Nephron (organoid): ENCODE measurements around the gene C1orf159.
A peak's percentile ranks its signal among the peaks of the same experiment; 100 is the strongest.

Experiments
- H3K27ac Mint-ChIP-seq, 3 experiments: 2 replicates each; pipeline ENCODE4 v1.8.0; 2020; ENCODE audit warnings: mixed read lengths in 3 of 3, mild to moderate bottlenecking in 2 of 3, moderate library complexity in 1 of 3
- H3K27me3 Mint-ChIP-seq: 2 replicates; pipeline ENCODE4 v1.8.0; 2021; ENCODE audit warnings: low read depth, mild to moderate bottlenecking, moderate library complexity, mixed read lengths
- H3K36me3 Mint-ChIP-seq: 2 replicates; pipeline ENCODE4 v1.8.0; 2020; ENCODE audit warnings: low read depth, mixed read lengths
- H3K4me1 Mint-ChIP-seq: 2 replicates; pipeline ENCODE4 v1.8.0; 2020; ENCODE audit warnings: mixed read lengths
- H3K4me3 Mint-ChIP-seq, 3 experiments: 2 replicates each; pipeline ENCODE4 v1.8.0; 2020; ENCODE audit warnings: mild to moderate bottlenecking in 3 of 3, mixed read lengths in 3 of 3, moderate library complexity in 2 of 3
- H3K9me3 Mint-ChIP-seq: 2 replicates; pipeline ENCODE4 v1.8.0; 2020; ENCODE audit warnings: mixed read lengths
- TF ChIP-seq, protein P1 (sequence below), 3 experiments: fragments of 200-600 bp; sonication (generic); IDR thresholded peaks; one replicate each; pipeline ENCODE4 v1.5.0; 2021; ENCODE audit warnings: antibody characterized with exemption in 3 of 3; ENCODE audit not compliant: unreplicated experiment in 3 of 3

The C1orf159 gene

DNA sequence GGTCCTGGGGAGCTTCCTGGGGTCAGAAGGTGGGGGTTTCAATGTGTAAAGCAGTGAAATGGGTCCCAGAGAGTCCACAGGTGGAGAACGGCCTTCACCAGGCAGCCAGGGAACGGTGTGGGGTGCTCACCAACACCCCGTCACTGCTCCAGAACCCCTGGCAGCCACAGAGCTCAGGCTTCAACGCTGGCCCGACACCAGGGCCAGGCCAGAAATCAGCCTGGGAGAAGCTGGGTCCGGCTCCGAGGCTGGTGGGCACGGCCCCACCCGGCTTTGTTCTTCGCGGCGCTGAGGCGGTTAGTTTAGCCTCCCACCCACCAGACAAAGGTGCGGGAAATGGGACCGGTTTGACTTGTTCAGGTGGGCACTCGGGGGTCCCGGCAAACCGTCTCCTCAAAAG lies 24.8 kb upstream of the C1orf159 start:
- Mint-ChIP-seq H3K27ac (no peak overlapping the region), H3K4me3 (no peak overlapping the region), H3K9me3 (no peaks in the 10 kb centered on the region), H3K4me1 (peaks cover under 1% of the 10 kb centered on the region), H3K36me3 (no peaks in the 10 kb centered on the region), H3K27me3 (peaks cover 15% of the 10 kb centered on the region)
- TF ChIP-seq, protein P1, sequence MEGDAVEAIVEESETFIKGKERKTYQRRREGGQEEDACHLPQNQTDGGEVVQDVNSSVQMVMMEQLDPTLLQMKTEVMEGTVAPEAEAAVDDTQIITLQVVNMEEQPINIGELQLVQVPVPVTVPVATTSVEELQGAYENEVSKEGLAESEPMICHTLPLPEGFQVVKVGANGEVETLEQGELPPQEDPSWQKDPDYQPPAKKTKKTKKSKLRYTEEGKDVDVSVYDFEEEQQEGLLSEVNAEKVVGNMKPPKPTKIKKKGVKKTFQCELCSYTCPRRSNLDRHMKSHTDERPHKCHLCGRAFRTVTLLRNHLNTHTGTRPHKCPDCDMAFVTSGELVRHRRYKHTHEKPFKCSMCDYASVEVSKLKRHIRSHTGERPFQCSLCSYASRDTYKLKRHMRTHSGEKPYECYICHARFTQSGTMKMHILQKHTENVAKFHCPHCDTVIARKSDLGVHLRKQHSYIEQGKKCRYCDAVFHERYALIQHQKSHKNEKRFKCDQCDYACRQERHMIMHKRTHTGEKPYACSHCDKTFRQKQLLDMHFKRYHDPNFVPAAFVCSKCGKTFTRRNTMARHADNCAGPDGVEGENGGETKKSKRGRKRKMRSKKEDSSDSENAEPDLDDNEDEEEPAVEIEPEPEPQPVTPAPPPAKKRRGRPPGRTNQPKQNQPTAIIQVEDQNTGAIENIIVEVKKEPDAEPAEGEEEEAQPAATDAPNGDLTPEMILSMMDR (IDR thresholded peaks at IDR 0.05; ENCODE audit: unreplicated experiment in 3 of 3): no peak

DNA sequence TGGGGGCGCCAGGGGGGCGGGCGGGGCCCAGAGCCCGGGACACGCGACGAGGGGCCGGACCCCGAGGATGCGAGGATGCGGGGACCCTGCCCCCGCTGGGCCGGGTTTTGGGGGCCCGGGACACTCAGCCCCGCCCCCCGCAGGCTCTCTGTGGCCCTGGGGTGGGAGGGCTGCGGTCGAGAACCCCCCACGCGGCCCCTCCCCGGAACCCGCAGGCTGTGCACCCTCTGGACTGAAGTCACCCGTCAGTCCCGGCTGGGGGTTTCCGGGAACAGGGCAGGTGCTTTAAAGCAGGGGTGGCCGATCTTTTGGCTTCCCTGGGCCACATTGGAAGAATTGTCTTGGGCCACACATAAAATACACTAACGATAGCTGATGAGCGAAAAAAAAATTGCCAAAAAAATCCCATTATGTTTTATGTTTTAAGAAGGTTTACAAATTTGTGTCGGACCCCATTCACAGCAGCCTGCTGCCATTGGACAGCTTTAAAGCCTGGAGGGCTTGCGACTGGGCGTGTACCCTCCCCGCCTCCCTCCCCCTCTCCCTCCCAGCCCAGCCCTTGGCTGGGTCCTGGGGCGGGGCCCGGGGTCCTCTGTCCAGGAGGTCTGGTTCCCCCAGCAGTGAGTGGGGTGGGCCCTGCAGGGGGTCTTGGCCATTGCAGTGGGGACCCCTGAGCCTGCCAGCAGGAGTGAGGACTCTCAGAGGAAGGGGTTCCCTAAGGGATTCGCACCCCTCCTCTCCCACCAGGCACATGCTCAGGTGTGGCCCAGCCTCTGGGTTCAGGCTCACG lies 21.6 kb upstream of the C1orf159 start:
- TF ChIP-seq, protein P1 (IDR thresholded peaks at IDR 0.05; ENCODE audit: unreplicated experiment in 3 of 3): no peak
- H3K36me3 Mint-ChIP-seq: no peaks in the 10 kb centered on the region
- peaks cover 16% of the 10 kb centered on the region for H3K4me1 Mint-ChIP-seq
- H3K9me3 Mint-ChIP-seq: no peaks in the 10 kb centered on the region
- peak overlapping the region in 2 of 3 experiments; percentile 28 to 47 for H3K4me3 Mint-ChIP-seq
- peak overlapping the region in 1 of 3 experiments; percentile 72 for H3K27ac Mint-ChIP-seq
- H3K27me3 Mint-ChIP-seq: peaks cover 21% of the 10 kb centered on the region

DNA sequence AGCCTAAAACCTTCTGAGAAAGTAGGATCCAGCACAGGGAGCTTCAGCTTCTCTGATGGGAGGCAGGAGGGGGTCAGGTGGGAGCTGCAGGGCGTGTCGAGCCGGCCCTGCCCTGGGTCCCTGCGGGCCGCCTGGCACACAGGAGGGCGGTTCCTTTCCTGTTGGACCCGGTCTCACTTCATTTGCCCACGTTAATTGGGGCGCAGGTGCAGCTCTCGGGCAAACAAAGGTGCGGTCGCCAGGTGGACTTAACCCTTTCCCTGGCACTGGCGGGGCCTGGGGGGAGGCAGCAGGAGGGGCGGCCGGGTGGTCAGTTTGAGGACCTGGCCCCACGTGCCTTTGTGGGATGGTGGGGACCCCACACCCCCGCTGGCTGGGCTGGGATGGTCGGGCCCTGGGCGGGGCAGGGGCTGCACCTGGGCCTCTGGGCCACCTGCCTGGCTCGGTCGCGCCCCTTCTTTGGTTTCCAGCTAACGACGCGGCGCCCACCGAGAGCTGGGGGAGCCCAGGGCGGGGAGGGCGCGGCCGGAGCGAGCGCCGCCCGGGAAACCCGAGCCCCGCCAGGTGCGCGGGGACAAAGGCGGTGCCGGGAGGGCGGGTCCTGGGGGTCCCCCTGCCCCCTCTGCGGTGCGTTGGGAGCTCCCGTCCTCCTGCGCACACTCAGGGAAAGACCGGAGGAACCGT lies 20.8 kb upstream of the C1orf159 start:
- TF ChIP-seq, protein P1 (IDR thresholded peaks at IDR 0.05; ENCODE audit: unreplicated experiment in 3 of 3): no peak
- H3K36me3 Mint-ChIP-seq: no peaks in the 10 kb centered on the region
- H3K4me1 Mint-ChIP-seq: peaks cover 21% of the 10 kb centered on the region
- peak overlapping the region in 2 of 3 experiments; percentile 56 to 80 for H3K27ac Mint-ChIP-seq
- H3K4me3 Mint-ChIP-seq: no peak overlapping the region
- peaks cover 21% of the 10 kb centered on the region for H3K27me3 Mint-ChIP-seq
- no peaks in the 10 kb centered on the region for H3K9me3 Mint-ChIP-seq

DNA sequence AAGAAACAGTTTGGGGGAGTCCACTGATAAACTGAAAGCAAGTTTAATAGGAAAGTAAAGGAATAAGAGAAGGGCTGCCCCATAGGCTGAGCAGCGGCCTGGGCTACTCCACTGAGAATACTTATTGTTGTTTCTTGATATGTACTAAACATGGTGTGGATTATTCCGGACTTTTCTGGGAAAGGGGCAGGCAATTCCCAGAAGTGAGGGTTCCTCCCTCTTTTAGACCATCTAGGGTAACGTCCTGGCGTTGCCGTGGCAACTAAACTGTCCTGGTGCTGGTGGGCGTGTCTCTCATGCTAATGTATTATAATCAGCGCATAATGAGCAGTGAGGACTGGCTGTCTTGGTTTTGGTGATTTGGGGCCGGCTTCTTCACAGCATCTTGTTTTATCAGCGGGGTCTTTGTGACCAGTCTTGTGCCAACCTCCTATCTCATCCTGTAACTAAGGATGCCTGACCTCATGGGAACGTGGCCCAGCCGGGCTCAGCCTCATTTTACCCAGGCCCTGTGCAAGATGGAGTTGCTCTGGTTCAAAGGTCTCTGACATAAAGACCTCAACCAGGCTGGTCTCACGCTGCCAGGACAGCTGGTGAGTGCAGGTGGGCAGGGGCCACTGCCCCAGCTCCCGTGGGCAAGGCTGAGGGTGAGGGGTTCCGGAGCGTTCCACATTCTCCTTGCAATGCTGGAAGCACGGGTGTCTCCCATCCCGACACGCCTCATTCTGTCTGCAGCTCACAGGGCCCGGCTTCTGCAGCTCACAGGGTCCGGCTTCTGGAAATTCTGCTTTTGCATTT lies 19.6 kb upstream of the C1orf159 start:
- TF ChIP-seq, protein P1 (IDR thresholded peaks at IDR 0.05; ENCODE audit: unreplicated experiment in 3 of 3): no peak
- Mint-ChIP-seq H3K9me3 (no peaks in the 10 kb centered on the region), H3K4me1 (peaks cover 31% of the 10 kb centered on the region), H3K27me3 (peaks cover 21% of the 10 kb centered on the region), H3K36me3 (no peaks in the 10 kb centered on the region), H3K4me3 (peak overlapping the region in 1 of 3 experiments; percentile 13), H3K27ac (peak overlapping the region; percentile 76 to 94 (median 93))

DNA sequence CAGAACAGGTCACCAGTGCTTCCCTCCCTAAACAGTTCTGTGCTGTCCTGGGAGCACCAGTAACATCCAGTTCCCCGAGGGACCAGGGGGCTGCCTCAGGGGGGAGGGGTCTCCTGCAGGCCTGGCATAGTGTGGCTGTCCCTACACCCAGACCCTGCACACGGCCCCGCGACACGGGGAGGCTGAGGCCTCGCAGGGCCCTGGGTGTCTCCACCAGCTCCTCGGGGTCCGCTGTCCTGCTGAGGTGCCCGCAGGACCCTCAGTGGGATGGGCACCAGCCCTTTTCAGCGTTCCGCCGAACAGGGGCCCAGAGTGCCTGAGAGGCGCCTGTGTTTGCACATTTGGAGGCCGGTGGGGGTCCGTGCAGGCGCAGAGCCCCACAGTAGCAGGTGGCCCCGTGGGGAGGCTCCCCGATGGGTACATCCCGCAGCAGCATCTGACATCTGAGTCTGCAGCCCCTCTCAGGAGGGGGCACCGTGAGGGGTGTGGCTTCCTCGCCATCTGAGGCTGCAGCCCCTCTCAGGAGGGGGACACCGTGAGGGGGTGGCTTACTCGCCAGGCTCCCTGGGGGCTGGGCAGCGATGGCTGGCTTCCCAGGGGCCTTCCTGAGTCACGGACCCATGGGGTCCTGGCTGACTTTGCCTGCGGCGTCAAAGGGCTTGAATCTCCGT lies 18.5 kb upstream of the C1orf159 start:
- Mint-ChIP-seq H3K4me1 (peaks cover 40% of the 10 kb centered on the region), H3K27me3 (peaks cover 21% of the 10 kb centered on the region)
- TF ChIP-seq, protein P1 (IDR thresholded peaks at IDR 0.05; ENCODE audit: unreplicated experiment in 3 of 3): no peak

More for the DNA sequence above, 18.5 kb upstream of the C1orf159 start:
- no peak overlapping the region for H3K4me3 Mint-ChIP-seq
- peak overlapping the region in 1 of 3 experiments; percentile 88 for H3K27ac Mint-ChIP-seq
- no peaks in the 10 kb centered on the region for H3K36me3 Mint-ChIP-seq
- no peaks in the 10 kb centered on the region for H3K9me3 Mint-ChIP-seq
